ENCODE data around the gene CHPF. TPM values are rescaled to one million over a fixed set of nuclear protein-coding genes. Genes with fewer than 3 reads are reported as not detected.

CHPF gene
- total and polyA plus RNA-seq, 4 donors = 26.5 to 135 (median 58.2) TPM

DNA sequence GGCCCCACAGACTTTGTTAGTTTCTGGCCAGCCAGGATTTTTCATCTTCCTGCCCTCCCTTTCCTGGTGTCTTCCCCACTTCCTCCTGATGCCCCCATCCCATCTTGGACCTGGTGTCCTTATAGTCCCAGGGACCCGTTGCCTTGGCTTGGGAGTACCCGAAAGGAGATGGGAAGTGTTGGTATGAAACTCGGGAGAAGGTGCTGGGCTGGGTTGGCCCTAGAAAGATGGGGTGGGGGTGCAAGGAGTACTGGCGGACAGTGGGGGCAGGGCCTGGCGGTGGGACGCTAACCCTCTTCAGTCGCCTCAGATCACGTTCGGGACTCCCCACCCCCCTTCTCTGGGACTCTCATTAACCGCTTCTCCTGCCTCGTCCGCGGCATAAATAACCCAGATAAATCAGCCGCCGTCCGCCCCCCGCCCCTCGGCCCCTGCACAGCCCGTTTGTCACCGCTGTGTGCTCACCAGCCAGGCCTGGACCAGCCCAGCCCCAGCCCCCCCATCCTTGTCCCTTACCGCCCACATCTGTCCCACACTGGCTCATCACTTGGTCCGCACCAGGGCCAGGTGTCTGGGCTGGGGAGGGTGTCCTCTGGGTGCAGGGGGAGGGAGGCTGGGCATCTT, 33.0 kb downstream of the CHPF start:
- Histone ChIP-seq H3K36me3 (ENCODE audit: control insufficient read depth in 4 of 4, insufficient read depth in 3 of 4, low read depth in 1 of 4, low read length in 3 of 4) (peaks cover 0 to 8% (median 5%) of the 10 kb centered on the region in 4 donors), H3K9ac (ENCODE audit: low read depth in 1 of 2, low read length in 2 of 2) (no peak overlapping the region), H3K27ac (ENCODE audit: low read depth in 1 of 2, low read length in 2 of 2) (no peak overlapping the region), H3K4me1 (ENCODE audit: control insufficient read depth in 4 of 4, insufficient read depth in 4 of 4, low read length in 3 of 4) (peaks cover 0 to 9% (median 6%) of the 10 kb centered on the region in 4 donors), H3K4me3 (ENCODE audit: low read depth in 1 of 3, low read length in 3 of 3) (no peak overlapping the region), H3K27me3 (ENCODE audit: control insufficient read depth in 4 of 4, insufficient read depth in 4 of 4, low read length in 3 of 4) (no peaks in the 10 kb centered on the region), H3K9me3 (ENCODE audit: control insufficient read depth in 4 of 4, low read length in 3 of 4) (no peaks in the 10 kb centered on the region)
- 25% methylated on average over 22 of the region's 22 CpGs for WGBS
- no peak for DNase-seq (ENCODE audit: low spot score)
- TF ChIP-seq JUND (IDR thresholded peaks at IDR 0.05) (no peak), HNF4G (IDR thresholded peaks at IDR 0.05) (no peak), NR2F2 (IDR thresholded peaks at IDR 0.05) (no peak), YY1 (IDR thresholded peaks at IDR 0.05) (no peak)

DNA sequence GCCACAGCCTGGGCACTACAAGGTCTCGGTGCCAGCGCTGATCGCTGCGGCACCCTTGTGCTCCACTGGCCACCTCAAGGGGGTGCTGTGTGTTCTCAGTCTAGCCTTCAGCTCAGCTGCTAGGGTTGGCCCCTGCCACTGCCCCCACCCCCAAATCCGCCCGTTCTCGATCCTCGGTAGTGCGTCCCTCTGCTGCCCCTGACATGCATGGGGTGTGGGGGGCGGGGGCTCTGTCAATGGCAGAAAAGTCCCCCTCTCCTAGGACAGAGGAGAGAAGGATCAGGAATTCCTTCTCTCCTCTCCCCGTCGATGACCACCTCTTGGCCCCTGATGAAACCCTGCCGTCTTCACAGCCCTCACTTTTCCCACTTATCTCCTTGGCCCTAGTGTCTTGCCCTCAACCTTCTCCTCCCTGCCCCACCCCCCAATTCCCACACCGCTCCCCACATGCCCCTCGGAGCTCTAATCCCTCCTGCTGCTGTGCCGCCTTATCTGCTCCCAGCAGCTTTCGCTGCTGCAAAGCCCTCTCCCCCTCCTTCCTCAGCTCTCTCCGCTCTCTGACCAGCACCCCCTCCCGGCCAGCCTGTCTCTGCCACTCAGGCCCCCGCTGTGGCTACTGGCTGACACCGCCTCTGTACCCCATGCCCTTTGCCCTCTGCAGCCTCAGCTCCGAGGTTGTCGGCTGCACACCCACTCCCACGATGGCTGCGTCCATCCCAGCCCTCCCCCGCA, 33.7 kb downstream of the CHPF start:
- Histone ChIP-seq H3K36me3 (ENCODE audit: control insufficient read depth in 4 of 4, insufficient read depth in 3 of 4, low read depth in 1 of 4, low read length in 3 of 4) (peaks cover 0 to 13% (median 7%) of the 10 kb centered on the region in 4 donors), H3K27ac (ENCODE audit: low read depth in 1 of 2, low read length in 2 of 2) (no peak overlapping the region), H3K9me3 (ENCODE audit: control insufficient read depth in 4 of 4, low read length in 3 of 4) (no peaks in the 10 kb centered on the region), H3K9ac (ENCODE audit: low read depth in 1 of 2, low read length in 2 of 2) (no peak overlapping the region), H3K4me1 (ENCODE audit: control insufficient read depth in 4 of 4, insufficient read depth in 4 of 4, low read length in 3 of 4) (peaks cover 0 to 9% (median 6%) of the 10 kb centered on the region in 4 donors), H3K27me3 (ENCODE audit: control insufficient read depth in 4 of 4, insufficient read depth in 4 of 4, low read length in 3 of 4) (no peaks in the 10 kb centered on the region), H3K4me3 (ENCODE audit: low read depth in 1 of 3, low read length in 3 of 3) (no peak overlapping the region)
- WGBS = 1% methylated on average over 26 of the region's 26 CpGs
- TF ChIP-seq CTCF (IDR thresholded peaks at IDR 0.05; ENCODE audit: low read depth, low read length, missing input control) (peak; percentile 45), YY1 (IDR thresholded peaks at IDR 0.05) (no peak), EGR1 (IDR thresholded peaks at IDR 0.05; ENCODE audit: low read depth in 2 of 2) (no peak), GABPA (IDR thresholded peaks at IDR 0.05 in 1 of 2, conservative IDR thresholded peaks at IDR 0.05 in 1 of 2) (no peak), RAD21 (IDR thresholded peaks at IDR 0.05) (no peak)
- TF ChIP-seq, protein P1, sequence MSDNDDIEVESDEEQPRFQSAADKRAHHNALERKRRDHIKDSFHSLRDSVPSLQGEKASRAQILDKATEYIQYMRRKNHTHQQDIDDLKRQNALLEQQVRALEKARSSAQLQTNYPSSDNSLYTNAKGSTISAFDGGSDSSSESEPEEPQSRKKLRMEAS (IDR thresholded peaks at IDR 0.05) = no peak
- peak; percentile 83 for DNase-seq (ENCODE audit: low spot score)

GRCh38 chr2:219508971-219509779, 34.4 kb downstream of the CHPF start:
- no peak overlapping the region for H3K9ac ChIP-seq (ENCODE audit: low read depth in 1 of 2, low read length in 2 of 2)
- peak; percentile 63 for DNase-seq (ENCODE audit: low spot score)
- no peaks in the 10 kb centered on the region for H3K9me3 ChIP-seq (ENCODE audit: control insufficient read depth in 4 of 4, low read length in 3 of 4)
- no peak overlapping the region for H3K27ac ChIP-seq (ENCODE audit: low read depth in 1 of 2, low read length in 2 of 2)
- WGBS = 31% methylated on average over 14 of the region's 14 CpGs
- H3K27me3 ChIP-seq (ENCODE audit: control insufficient read depth in 4 of 4, insufficient read depth in 4 of 4, low read length in 3 of 4) = no peaks in the 10 kb centered on the region
- TF ChIP-seq, protein P2, sequence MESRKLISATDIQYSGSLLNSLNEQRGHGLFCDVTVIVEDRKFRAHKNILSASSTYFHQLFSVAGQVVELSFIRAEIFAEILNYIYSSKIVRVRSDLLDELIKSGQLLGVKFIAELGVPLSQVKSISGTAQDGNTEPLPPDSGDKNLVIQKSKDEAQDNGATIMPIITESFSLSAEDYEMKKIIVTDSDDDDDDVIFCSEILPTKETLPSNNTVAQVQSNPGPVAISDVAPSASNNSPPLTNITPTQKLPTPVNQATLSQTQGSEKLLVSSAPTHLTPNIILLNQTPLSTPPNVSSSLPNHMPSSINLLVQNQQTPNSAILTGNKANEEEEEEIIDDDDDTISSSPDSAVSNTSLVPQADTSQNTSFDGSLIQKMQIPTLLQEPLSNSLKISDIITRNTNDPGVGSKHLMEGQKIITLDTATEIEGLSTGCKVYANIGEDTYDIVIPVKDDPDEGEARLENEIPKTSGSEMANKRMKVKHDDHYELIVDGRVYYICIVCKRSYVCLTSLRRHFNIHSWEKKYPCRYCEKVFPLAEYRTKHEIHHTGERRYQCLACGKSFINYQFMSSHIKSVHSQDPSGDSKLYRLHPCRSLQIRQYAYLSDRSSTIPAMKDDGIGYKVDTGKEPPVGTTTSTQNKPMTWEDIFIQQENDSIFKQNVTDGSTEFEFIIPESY (IDR thresholded peaks at IDR 0.05) = no peak
- TF ChIP-seq RAD21 (IDR thresholded peaks at IDR 0.05) (no peak), RXRA (IDR thresholded peaks at IDR 0.05) (no peak), HNF4A (conservative IDR thresholded peaks at IDR 0.05) (no peak), REST (IDR thresholded peaks at IDR 0.05) (no peak), YY1 (IDR thresholded peaks at IDR 0.05) (no peak), FOXA1 (IDR thresholded peaks at IDR 0.05) (no peak)
- TF ChIP-seq, protein P1 (IDR thresholded peaks at IDR 0.05) = no peak
- H3K36me3 ChIP-seq (ENCODE audit: control insufficient read depth in 4 of 4, insufficient read depth in 3 of 4, low read depth in 1 of 4, low read length in 3 of 4) = peaks cover 5 to 21% (median 9%) of the 10 kb centered on the region in 4 donors
- peaks cover 0 to 9% (median 6%) of the 10 kb centered on the region in 4 donors for H3K4me1 ChIP-seq (ENCODE audit: control insufficient read depth in 4 of 4, insufficient read depth in 4 of 4, low read length in 3 of 4)
- H3K4me3 ChIP-seq (ENCODE audit: low read depth in 1 of 3, low read length in 3 of 3) = no peak overlapping the region

Measured in liver (tissue), 9 donors.